IMR-90 (cell line): Measurements from ENCODE around the gene PANX1. TPM values are rescaled to one million over a fixed set of nuclear protein-coding genes. Genes with fewer than 3 reads are reported as not detected.

Source experiments
- ATAC-seq: fragments of 200-7000 bp; cut with Tn5 transposase; 2 replicates; pipeline ENCODE4 v1.9.1; 2020; ENCODE audit warnings: low read depth, mild to moderate bottlenecking, moderate library complexity
- BruUV-seq: library from RNA; stranded (reverse); fragments of 400-500 nt; replicated peaks from 2 replicates; lab custom pipeline; 2021; lab: Mats Ljungman, UMichigan
- CTCF ChIA-PET: fragments of 300-600 bp; formaldehyde crosslinking; extraction: SDS; loops from one replicate; lab custom pipeline; 2021; ENCODE audit warnings: antibody characterized with exemption; lab: Yijun Ruan, JAX
- POLR2A ChIA-PET: fragments of 300-600 bp; sonication (Branson Sonifier 250); formaldehyde crosslinking; loops from one replicate; lab custom pipeline; 2022; ENCODE audit warnings: antibody characterized with exemption; ENCODE audit not compliant: unreplicated experiment; lab: Charles Lee
- DNase-seq: peaks from one replicate; pipeline ENCODE4 v3.0.0; 2013
- H2AFZ ChIP-seq: replicated peaks from 2 replicates; pipeline ENCODE3; 2013; ENCODE audit warnings: low read length, mild to moderate bottlenecking; ENCODE audit not compliant: poor library complexity
- H2AK5ac ChIP-seq: 2 replicates; pipeline ENCODE4 v1.6.1; 2013; ENCODE audit warnings: low read depth, low read length, inconsistent platforms
- H2AK9ac ChIP-seq: replicated peaks from 2 replicates; pipeline ENCODE3; 2013; ENCODE audit warnings: mild to moderate bottlenecking, low read depth, low read length, moderate library complexity; ENCODE audit not compliant: poor library complexity
- H2BK120ac ChIP-seq: 2 replicates; pipeline ENCODE4 v1.6.1; 2013; ENCODE audit warnings: low read depth, low read length, inconsistent platforms
- H2BK15ac ChIP-seq: 3 replicates; pipeline ENCODE4 v1.6.1; 2013; ENCODE audit warnings: low read depth, low read length, inconsistent platforms
- H2BK20ac ChIP-seq: 2 replicates; pipeline ENCODE4 v1.6.1; 2013; ENCODE audit warnings: low read depth, mild to moderate bottlenecking, inconsistent platforms, low read length, moderate library complexity
- H2BK5ac ChIP-seq: 2 replicates; pipeline ENCODE4 v1.6.1; 2013; ENCODE audit warnings: mild to moderate bottlenecking, low read depth, low read length, inconsistent platforms; ENCODE audit not compliant: poor library complexity, severe bottlenecking
- H3K14ac ChIP-seq: replicated peaks from 2 replicates; pipeline ENCODE4 v1.6.1; 2013; ENCODE audit warnings: low read depth, low read length, inconsistent platforms
- H3K18ac ChIP-seq: 2 replicates; pipeline ENCODE4 v1.6.1; 2013; ENCODE audit warnings: low read depth, low read length, control low read depth
- H3K23ac ChIP-seq: 2 replicates; pipeline ENCODE4 v1.6.1; 2013; ENCODE audit warnings: low read depth, low read length, inconsistent platforms
- H3K27ac ChIP-seq: 2 replicates; pipeline ENCODE4 v1.5.1; 2013; ENCODE audit warnings: mild to moderate bottlenecking, control low read depth, low read length; ENCODE audit not compliant: insufficient read depth
- H3K27me3 ChIP-seq: 2 replicates; pipeline ENCODE4 v1.6.1; 2013; ENCODE audit warnings: low read length; ENCODE audit not compliant: control insufficient read depth, insufficient read depth
- H3K36me3 ChIP-seq: 2 replicates; pipeline ENCODE4 v1.6.1; 2013; ENCODE audit warnings: low read length, mixed read lengths; ENCODE audit not compliant: control insufficient read depth, insufficient read depth
- H3K4ac ChIP-seq: 2 replicates; pipeline ENCODE4 v1.6.1; 2013; ENCODE audit warnings: low read depth, low read length, inconsistent platforms
- H3K4me1 ChIP-seq: 2 replicates; pipeline ENCODE4 v1.6.1; 2013; ENCODE audit warnings: low read length, mixed read lengths; ENCODE audit not compliant: control insufficient read depth, insufficient read depth
- H3K4me2 ChIP-seq: 2 replicates; pipeline ENCODE4 v1.6.1; 2013; ENCODE audit warnings: low read depth, mild to moderate bottlenecking, control low read depth, low read length, moderate library complexity
- H3K4me3 ChIP-seq: 2 replicates; pipeline ENCODE4 v1.5.1; 2013; ENCODE audit warnings: low read depth, mild to moderate bottlenecking, control low read depth, low read length, moderate library complexity; ENCODE audit not compliant: insufficient read depth
- H3K56ac ChIP-seq: 2 replicates; pipeline ENCODE4 v1.6.1; 2013; ENCODE audit warnings: low read length, inconsistent platforms; ENCODE audit not compliant: insufficient read depth; ENCODE audit errors: extremely low read depth
- H3K79me1 ChIP-seq, 2 experiments: 2 replicates each; pipeline ENCODE4 v1.6.1; 2013; ENCODE audit warnings: low read length in 2 of 2, inconsistent platforms in 1 of 2, low read depth in 1 of 2
- H3K9ac ChIP-seq: 2 replicates; pipeline ENCODE4 v1.6.1; 2013; ENCODE audit warnings: low read depth, low read length, control low read depth
- H3K9me1 ChIP-seq: 2 replicates; pipeline ENCODE4 v1.6.1; 2013; ENCODE audit warnings: low read length, inconsistent platforms; ENCODE audit not compliant: insufficient read depth
- H3K9me3 ChIP-seq: 2 replicates; pipeline ENCODE4 v1.6.1; 2013; ENCODE audit warnings: low read length; ENCODE audit not compliant: control insufficient read depth, insufficient read depth
- H4K20me1 ChIP-seq: 2 replicates; pipeline ENCODE4 v1.6.1; 2013; ENCODE audit warnings: low read length, inconsistent platforms; ENCODE audit not compliant: insufficient read depth
- H4K5ac ChIP-seq: 2 replicates; pipeline ENCODE4 v1.6.1; 2013; ENCODE audit warnings: mild to moderate bottlenecking, low read depth, low read length, control low read depth
- H4K8ac ChIP-seq, 2 experiments: 2 replicates each; pipeline ENCODE4 v1.6.1; 2013; ENCODE audit warnings: low read depth in 2 of 2, low read length in 2 of 2, control low read depth in 1 of 2, inconsistent platforms in 1 of 2
- H4K91ac ChIP-seq: 2 replicates; pipeline ENCODE4 v1.6.1; 2013; ENCODE audit warnings: low read depth, low read length, inconsistent platforms; ENCODE audit not compliant: insufficient read depth
- RCOR1 ChIP-seq: IDR thresholded peaks from 2 replicates; pipeline ENCODE4 v1.6.1; 2012; ENCODE audit warnings: mild to moderate bottlenecking, low read length, improper control_type of control experiment; ENCODE audit not compliant: insufficient replicate concordance
- WGBS, 2 experiments: methylation state at CpG; one replicate each; pipeline versions ENCODE4 v1.1.5 to v1.1.7; 2013; ENCODE audit warnings: missing lambda C conversion rate in 2 of 2; ENCODE audit not compliant: insufficient read length in 1 of 2; ENCODE audit errors: extremely low coverage in 2 of 2; 5-methylcytosine and 5-hydroxymethylcytosine counted together
- dilution Hi-C: fragments of 300-500 bp; cut with HindIII; formaldehyde crosslinking; loops from one replicate; pipeline ENCODE4 v1.14.3; 2018; ENCODE audit warnings: low sequenced_read_pairs; ENCODE audit not compliant: unreplicated experiment
- in situ Hi-C: fragments of 300-500 bp; cut with MboI; formaldehyde crosslinking; loops from 3 replicates; pipeline ENCODE4 v1.14.3; 2019; ENCODE audit warnings: low sequenced_read_pairs, inconsistent platforms, mixed read lengths
- intact Hi-C: fragments of 100-400 bp; cut with micrococcal nuclease; formaldehyde crosslinking; loops from 2 replicates; pipeline ENCODE4 v1.10.0; 2022
- polyA plus RNA-seq, 3 experiments: library from polyadenylated mRNA; depleted of rRNA; stranded (reverse); fragments of >200 nt; gene quantifications; 2 replicates each; pipeline ENCODE4 v1.2.3, GENCODE V29; 2012; ENCODE audit warnings: low replicate concordance in 1 of 3
- total RNA-seq: library from RNA; depleted of rRNA; stranded (reverse); fragments of >200 nt; gene quantifications from 2 replicates; pipeline ENCODE4 v1.2.3, GENCODE V29; 2012
- TF ChIP-seq, protein P1 (sequence below): conservative IDR thresholded peaks from 2 replicates; pipeline ENCODE4 v1.5.1; 2012; ENCODE audit warnings: mild to moderate bottlenecking, low read depth, low read length, improper control_type of control experiment

Gene PANX1
- total and polyA plus RNA-seq, 2 of the 4 experiments (the other 2 are of a cell fraction): 29.8 to 70.8 TPM

DNA sequence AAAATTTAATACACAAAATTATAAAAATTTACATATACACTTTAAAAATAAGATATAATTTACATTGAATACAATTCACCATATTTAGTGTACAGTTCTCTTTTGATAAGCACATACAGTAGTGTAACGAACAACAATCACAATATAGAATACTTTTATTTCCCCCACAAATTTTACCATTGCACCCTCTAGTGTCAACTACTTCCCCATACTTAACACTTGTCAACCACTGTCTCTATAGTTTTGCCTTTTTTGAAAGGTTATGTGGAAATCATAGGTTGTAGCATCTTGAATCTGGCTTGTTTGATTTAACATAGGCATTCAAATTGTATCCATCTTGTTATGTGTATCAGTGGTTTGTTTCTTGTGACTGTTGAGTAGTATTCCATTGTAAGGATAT, 21.3 kb upstream of the PANX1 start:
- Histone ChIP-seq H3K9me3 (no peaks in the 10 kb centered on the region), H3K4ac (no peak overlapping the region), H2BK15ac (no peak overlapping the region), H2BK20ac (no peak overlapping the region), H4K91ac (no peak overlapping the region), H4K8ac (no peak overlapping the region), H3K4me3 (no peak overlapping the region), H3K56ac (no peak overlapping the region), H3K36me3 (no peaks in the 10 kb centered on the region), H4K5ac (no peak overlapping the region), H3K23ac (no peak overlapping the region), H2BK120ac (no peak overlapping the region), H3K9ac (no peak overlapping the region), H3K4me2 (no peak overlapping the region), H2AK5ac (no peak overlapping the region), H3K4me1 (no peaks in the 10 kb centered on the region), H3K9me1 (no peaks in the 10 kb centered on the region), H2AFZ (no peak overlapping the region), H3K27ac (no peak overlapping the region), H3K18ac (no peak overlapping the region), H4K20me1 (no peaks in the 10 kb centered on the region), H3K79me1 (no peaks in the 10 kb centered on the region), H2BK5ac (no peak overlapping the region), H3K14ac (no peak overlapping the region), H2AK9ac (no peak overlapping the region), H3K27me3 (peaks cover 2% of the 10 kb centered on the region; the same call in 1 of the 2 replicates)
- TF ChIP-seq, protein P1, sequence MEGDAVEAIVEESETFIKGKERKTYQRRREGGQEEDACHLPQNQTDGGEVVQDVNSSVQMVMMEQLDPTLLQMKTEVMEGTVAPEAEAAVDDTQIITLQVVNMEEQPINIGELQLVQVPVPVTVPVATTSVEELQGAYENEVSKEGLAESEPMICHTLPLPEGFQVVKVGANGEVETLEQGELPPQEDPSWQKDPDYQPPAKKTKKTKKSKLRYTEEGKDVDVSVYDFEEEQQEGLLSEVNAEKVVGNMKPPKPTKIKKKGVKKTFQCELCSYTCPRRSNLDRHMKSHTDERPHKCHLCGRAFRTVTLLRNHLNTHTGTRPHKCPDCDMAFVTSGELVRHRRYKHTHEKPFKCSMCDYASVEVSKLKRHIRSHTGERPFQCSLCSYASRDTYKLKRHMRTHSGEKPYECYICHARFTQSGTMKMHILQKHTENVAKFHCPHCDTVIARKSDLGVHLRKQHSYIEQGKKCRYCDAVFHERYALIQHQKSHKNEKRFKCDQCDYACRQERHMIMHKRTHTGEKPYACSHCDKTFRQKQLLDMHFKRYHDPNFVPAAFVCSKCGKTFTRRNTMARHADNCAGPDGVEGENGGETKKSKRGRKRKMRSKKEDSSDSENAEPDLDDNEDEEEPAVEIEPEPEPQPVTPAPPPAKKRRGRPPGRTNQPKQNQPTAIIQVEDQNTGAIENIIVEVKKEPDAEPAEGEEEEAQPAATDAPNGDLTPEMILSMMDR: peak; percentile 8; the same call in 1 of the 2 replicates
- no peak for TF ChIP-seq RCOR1
- dilution Hi-C loops: no loop called here
- no TSS peak for BruUV-seq
- ChIA-PET POLR2A (no interaction called here), CTCF (no interaction called here)
- ATAC-seq (no peak), DNase-seq (no peak)
- intact Hi-C loops: no loop called here
- no CpG with 5 or more reads among the region's 1 CpG for WGBS, 2 experiments
- in situ Hi-C loops: no loop called here
